ENCODE data around the gene CREG1.

CREG1 gene

GRCh38 chr1:167529829-167530474 is 23.6 kb downstream of the CREG1 start:
- no peak for DNase-seq

GRCh38 chr1:167528057-167528728 is 25.4 kb downstream of the CREG1 start:
- DNase-seq: no peak

- no peak for DNase-seq
Measured at GRCh38 chr1:167526667-167527383, 26.7 kb downstream of the CREG1 start.

- DNase-seq: no peak
Measured at GRCh38 chr1:167524651-167525050, 28.9 kb downstream of the CREG1 start.

- no peak for DNase-seq
Measured at GRCh38 chr1:167522246-167522645, 31.3 kb downstream of the CREG1 start.

GRCh38 chr1:167520711-167521206 is 32.8 kb downstream of the CREG1 start:
- DNase-seq: no peak

GRCh38 chr1:167518331-167518700 is 35.2 kb downstream of the CREG1 start, which contains the start of gene CD247:
TSS of gene CD247 (minus strand) at chr1:167518529. CDS start at chr1:167518465, 64 bp downstream.
- no peak for DNase-seq

GRCh38 chr1:167517535-167518330 is 35.8 kb downstream of the CREG1 start:
- no peak for DNase-seq

- no peak for DNase-seq
Measured at GRCh38 chr1:167516404-167517388, 36.9 kb downstream of the CREG1 start.

GRCh38 chr1:167515893-167516321 is 37.7 kb downstream of the CREG1 start:
- no peak for DNase-seq

GRCh38 chr1:167515461-167515860 is 38.1 kb downstream of the CREG1 start:
- no peak for DNase-seq

- DNase-seq: no peak
Measured at GRCh38 chr1:167514288-167514687, 39.3 kb downstream of the CREG1 start.

GRCh38 chr1:167512046-167512654 is 41.4 kb downstream of the CREG1 start:
- no peak for DNase-seq

- DNase-seq: no peak
Measured at GRCh38 chr1:167511374-167511986, 42.1 kb downstream of the CREG1 start.

GRCh38 chr1:167510881-167511280 is 42.7 kb downstream of the CREG1 start:
- DNase-seq: no peak

- DNase-seq: no peak
Measured at GRCh38 chr1:167510244-167510643, 43.3 kb downstream of the CREG1 start.

- DNase-seq: no peak
Measured at GRCh38 chr1:167509587-167509986, 44.0 kb downstream of the CREG1 start.

- DNase-seq: no peak
Measured at GRCh38 chr1:167507719-167508118, 45.8 kb downstream of the CREG1 start.

GRCh38 chr1:167504467-167504827 is 49.1 kb downstream of the CREG1 start:
- DNase-seq: no peak

GRCh38 chr1:167503626-167504466 is 49.7 kb downstream of the CREG1 start:
- DNase-seq: no peak

Measured in right forelimb (tissue), 1 donor.